ENCODE results near the gene SPOCD1. TPM values are rescaled to one million over a fixed set of nuclear protein-coding genes. Genes with fewer than 3 reads are reported as not detected.

Gene SPOCD1
- total RNA-seq, 4 donors from 2014 or later = 0.63 to 23.9 (median 23.2) TPM; not detected in 1

GRCh38 chr1:31809698-31810097, 6.1 kb downstream of the SPOCD1 start:
- TF ChIP-seq, protein P1, sequence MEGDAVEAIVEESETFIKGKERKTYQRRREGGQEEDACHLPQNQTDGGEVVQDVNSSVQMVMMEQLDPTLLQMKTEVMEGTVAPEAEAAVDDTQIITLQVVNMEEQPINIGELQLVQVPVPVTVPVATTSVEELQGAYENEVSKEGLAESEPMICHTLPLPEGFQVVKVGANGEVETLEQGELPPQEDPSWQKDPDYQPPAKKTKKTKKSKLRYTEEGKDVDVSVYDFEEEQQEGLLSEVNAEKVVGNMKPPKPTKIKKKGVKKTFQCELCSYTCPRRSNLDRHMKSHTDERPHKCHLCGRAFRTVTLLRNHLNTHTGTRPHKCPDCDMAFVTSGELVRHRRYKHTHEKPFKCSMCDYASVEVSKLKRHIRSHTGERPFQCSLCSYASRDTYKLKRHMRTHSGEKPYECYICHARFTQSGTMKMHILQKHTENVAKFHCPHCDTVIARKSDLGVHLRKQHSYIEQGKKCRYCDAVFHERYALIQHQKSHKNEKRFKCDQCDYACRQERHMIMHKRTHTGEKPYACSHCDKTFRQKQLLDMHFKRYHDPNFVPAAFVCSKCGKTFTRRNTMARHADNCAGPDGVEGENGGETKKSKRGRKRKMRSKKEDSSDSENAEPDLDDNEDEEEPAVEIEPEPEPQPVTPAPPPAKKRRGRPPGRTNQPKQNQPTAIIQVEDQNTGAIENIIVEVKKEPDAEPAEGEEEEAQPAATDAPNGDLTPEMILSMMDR (IDR thresholded peaks at IDR 0.05) = no peak
- DNase-seq (ENCODE audit: low spot score) (no peak), ATAC-seq (ENCODE audit: low FRiP score) (no peak)

DNA sequence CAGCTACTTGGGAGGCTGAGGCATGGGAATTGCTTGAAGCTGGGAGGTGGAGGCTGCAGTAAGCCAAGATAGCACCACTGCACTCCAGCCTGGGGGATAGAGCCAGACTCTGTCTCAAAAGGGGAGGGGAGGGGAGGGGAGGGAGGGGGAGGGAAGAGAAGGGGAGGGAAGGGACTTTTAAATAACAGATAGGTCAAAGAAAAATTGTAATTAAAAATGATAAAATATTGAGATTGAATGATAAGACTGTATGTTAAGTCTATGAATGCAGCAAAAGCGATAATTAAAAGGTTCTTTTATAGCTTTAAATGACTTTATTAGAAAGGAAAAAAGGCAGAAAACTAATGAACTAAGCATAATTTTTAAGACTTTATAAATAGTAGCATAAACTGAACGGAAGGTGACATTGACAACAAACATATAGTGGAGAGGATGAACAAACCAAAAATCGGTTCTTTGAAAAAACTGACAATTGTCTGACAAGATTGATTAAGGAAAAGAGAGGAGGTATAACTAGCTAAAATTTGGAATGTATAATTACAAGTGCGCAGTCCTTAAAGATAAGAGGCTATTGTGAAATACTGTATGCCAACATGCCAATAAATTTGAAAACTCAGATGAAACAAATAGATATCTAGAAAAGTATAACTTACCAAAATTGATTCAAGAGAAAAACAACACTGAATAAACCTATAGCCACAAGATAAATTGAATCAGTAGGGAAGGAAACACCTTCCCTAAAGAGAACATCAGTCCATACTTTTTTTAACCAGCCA, 8.4 kb downstream of the SPOCD1 start:
- TF ChIP-seq, protein P1 (IDR thresholded peaks at IDR 0.05) = no peak

GRCh38 chr1:31805318-31805717, 10.5 kb downstream of the SPOCD1 start:
- DNase-seq (ENCODE audit: low spot score) (no peak), ATAC-seq (ENCODE audit: low FRiP score) (no peak)
- TF ChIP-seq, protein P1 (IDR thresholded peaks at IDR 0.05) = no peak

More for the DNA sequence above, 8.4 kb downstream of the SPOCD1 start:
- no peak for DNase-seq (ENCODE audit: low spot score)
- no peak for ATAC-seq (ENCODE audit: low FRiP score)

GRCh38 chr1:31804098-31804497, 11.7 kb downstream of the SPOCD1 start:
- DNase-seq (ENCODE audit: low spot score) (no peak), ATAC-seq (ENCODE audit: low FRiP score) (no peak)
- TF ChIP-seq, protein P1 (IDR thresholded peaks at IDR 0.05) = no peak

DNA sequence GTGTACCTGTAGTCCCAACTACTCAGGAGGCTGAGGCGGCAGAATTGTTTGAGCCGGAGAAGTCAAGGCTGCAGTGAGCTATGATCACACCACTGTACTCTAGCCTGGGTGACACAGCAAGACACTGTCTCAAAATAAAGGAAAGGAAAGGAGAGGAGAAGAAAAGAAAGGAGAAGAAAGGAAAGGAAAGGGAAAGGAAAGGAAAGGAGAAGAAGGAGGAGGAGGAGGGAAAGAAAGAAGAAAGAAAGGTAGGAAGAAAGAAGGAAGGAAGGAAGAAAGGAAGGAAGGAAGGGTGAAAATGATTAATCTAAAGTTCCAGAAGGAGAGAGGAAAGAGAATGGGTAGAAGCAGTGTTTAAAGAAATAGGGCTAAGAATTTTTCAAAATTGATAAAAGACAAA, 12.2 kb downstream of the SPOCD1 start:
- TF ChIP-seq, protein P1 (IDR thresholded peaks at IDR 0.05) = no peak
- DNase-seq (ENCODE audit: low spot score) (no peak), ATAC-seq (ENCODE audit: low FRiP score) (no peak)

DNA sequence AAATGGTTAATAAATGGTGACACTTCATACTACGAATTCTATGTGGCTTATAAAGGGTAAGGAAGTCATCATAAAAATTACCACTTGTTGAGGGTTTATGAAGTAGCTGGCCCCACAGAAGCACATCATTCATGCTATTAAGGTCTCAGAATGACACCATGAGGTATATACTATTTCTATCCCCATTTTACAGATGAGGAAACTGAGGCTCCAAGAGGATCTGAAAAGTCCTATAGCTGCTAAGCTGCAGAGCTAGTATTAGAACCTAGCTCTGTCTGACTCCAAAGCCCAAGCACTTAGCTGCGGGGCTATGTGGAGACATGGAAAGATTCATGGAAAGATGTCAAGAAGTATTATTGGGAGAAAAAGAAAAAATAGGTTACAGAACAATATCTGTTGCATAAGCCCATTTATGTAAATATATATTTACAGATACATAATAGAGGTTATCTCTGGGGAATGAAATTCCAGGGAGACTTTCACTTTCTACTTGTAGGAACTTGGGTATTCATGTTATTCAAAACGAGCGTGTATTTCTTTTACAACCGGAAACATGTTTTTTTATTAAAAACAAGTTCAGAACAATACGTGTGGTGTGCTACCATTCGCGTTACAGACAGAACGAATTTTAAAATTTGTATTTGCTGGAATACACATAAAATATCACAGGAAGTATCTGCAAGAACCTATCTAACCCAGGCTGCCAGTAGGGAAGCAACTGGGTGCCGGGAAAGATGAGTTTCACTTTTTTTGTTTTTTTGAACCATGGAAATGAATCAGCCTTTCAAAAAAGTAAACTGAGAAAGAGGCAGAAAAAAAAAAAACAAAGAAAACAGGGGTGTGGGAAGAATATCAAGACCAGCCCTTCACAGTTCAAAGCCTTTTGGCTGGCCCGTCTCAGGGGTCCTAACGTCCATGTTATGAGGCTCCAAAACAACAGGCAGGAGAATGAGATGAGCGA, 13.4 kb downstream of the SPOCD1 start:
- ATAC-seq (ENCODE audit: low FRiP score) = no peak
- TF ChIP-seq, protein P1 (IDR thresholded peaks at IDR 0.05) = no peak
- no peak for DNase-seq (ENCODE audit: low spot score)

All from omental fat pad (tissue), 4 donors.